CD4-positive, alpha-beta T cell treated with Interleukin-4 for 4 hours (primary cell): Measurements from ENCODE around the gene SMIM13.

ENCODE experiments used
- DNase-seq: peaks from one replicate; pipeline ENCODE4 v3.0.0-alpha.2; 2020

Gene SMIM13

DNA sequence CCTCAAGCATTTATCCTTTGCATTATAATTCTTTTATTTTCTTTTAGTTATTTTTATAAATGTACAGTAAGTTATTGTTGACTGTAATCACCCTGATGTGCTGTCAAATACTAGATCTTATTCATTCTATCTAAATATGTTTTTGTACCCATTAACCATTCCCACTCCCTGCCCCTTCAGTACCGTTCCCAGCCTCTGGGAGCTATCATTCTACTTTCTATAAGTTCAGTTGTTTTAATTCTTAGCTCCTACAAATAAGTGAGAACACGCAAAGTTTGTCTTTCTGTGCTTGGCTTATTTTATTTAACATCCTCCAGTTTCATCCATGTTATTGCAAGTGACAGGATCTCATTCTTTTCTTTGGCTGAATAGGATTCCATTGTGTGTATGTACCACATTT, 30.3 kb downstream of the SMIM13 start:
- no peak for DNase-seq

DNA sequence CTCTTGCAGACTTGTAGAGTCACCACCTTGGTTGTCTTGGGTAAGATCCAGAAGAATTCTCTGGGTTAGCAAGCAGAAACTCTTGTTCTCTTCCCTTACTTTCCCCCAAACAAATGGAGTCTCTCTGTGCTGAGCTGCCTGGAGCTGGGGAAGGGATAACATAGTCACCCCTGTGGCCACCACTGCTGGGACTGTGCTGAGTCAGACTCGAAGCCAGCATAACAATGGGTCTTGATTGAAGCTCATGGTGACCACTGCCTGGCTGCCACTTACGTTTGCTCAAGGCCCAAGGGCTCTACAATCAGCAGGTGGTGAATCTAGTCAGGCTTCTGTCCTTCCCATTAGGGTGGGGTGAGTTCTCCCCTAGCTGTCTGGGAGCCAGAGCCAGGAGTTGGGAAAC, 33.2 kb downstream of the SMIM13 start:
- DNase-seq = no peak

DNA sequence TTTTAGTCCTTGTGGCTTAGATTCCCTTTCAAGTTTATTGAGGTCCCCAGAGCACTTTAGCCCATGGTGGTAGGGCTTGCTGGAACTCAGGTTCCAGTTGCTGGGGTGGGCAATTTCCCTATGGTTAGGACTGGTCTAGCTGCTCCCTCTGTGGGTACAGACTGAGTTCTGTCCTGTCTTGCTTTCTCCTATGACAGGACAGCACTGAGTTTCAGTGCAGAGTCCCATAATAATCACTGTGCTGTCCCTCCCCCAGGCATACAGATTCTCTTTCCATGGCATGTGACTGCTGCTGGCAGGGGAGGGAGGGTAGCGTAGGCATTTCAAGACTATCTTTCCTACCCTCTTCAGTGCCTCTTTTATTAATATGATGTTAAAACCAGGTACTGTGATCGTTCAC, 35.0 kb downstream of the SMIM13 start:
- no peak for DNase-seq

DNA sequence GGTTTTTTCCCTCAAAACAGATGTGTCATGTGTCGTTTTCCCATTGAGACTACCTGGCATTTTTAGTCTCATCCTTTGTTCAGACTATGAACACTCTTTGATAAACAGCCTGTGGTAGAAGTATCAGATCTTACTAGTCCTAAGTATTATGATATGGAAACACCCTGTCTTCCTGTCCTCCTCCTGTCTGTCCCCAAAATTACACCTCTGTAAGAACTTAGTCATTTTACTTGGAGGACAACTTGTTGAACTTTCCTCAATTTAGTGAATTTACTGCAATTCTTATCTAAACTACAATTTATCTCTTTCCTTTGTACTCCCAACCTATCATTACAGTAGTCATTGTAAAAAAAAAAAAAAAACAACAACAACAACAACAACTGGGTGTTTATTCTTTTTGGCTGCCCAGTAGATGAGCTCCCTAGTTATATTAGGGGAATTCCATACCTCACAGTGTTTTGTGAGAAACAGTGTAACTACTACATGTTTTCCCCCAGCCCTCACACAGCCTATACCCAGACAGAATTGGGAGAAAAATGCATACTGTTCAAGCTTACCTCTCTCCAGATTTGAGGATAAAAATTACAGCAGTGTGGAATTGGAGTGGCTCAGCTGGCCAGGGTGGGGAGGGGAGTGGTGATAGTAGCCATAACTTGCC, 36.4 kb downstream of the SMIM13 start:
- DNase-seq = no peak

DNA sequence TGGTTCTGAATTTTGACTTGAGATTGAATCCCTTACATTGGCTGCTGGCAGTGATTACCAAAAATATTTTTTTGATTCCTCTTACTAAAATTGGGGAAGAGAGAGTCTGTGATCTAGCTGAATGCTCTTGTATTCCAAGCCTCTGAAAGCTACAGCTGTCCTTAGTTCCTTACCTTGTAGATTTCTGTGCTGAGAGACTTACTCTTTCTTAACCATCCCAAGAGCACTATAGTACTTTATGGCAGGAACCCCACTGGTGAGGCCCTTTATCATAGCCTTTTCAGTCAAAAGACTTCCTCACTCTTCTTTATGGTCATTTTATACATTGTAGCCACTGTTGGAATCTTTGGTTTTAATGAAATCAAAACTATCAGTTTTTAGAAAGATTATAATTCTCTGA, 37.0 kb downstream of the SMIM13 start:
- DNase-seq = no peak

DNA sequence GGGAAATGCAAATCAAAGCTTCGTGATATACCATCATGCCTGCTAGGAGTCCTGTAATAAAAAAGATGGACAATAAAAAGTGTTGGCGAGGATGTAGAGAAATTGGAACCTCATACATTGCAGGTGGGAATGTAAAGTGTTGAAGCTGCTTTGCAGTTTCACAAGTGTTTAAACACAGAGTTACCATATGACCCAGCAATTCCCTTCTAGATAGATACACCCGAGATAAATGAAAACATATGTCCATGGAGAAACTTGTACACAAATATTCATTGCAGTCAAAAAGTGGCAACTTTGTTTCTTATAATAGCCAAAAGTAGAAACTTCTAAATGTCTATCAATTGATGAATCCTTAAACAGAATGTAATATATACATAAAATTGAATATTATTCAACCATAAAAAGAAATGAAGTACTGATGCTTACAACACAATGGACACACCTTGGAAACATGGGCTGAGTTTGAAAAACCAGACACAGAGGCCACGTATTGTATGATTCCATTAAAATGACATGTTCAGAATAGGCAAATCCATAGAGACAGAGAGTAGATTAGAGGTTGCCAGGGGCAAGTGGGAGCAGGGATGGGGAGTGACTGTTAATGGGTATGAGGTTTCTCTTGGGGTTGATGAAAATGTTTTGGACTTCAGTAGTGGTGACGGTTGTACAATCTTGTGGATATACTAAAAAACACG, 38.7 kb downstream of the SMIM13 start:
- DNase-seq = no peak

DNA sequence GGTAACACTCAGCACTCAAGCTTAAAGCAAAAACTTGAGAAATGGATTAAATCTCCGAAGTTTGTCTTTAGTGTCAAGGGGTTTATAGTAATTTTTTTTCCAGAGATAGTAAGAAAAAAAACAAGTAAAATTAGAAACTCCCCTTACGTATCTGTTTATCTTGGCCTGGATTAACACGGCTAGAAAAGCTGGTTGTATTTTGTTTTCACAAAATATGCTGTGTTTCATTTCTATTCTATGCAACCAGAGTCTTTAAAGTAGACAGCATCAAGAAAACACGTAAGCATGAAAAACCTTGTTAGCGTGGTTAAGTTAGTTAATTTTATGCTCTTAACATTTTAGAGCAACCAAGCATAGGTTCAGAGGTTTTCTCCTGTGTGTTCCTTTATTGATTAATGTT, 39.6 kb downstream of the SMIM13 start:
- DNase-seq = no peak

DNA sequence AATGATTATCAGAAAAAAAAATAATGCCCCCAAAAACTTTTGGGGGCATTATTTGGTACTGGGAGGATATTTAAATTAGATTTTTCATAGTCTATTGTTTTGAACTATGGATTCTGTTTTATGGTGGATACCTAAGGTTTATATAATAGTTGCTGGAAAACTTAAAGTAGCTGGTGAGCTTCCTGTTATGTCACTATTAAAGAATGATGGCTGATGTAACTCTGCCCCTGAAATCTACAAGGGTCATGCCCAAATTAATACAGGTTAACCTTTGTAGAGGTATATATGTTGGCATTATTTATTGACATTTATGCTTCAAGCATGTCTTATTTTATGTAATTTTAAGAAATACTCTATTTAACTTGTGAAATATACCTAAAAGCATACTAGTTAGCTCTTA, 43.2 kb downstream of the SMIM13 start:
- DNase-seq = no peak

DNA sequence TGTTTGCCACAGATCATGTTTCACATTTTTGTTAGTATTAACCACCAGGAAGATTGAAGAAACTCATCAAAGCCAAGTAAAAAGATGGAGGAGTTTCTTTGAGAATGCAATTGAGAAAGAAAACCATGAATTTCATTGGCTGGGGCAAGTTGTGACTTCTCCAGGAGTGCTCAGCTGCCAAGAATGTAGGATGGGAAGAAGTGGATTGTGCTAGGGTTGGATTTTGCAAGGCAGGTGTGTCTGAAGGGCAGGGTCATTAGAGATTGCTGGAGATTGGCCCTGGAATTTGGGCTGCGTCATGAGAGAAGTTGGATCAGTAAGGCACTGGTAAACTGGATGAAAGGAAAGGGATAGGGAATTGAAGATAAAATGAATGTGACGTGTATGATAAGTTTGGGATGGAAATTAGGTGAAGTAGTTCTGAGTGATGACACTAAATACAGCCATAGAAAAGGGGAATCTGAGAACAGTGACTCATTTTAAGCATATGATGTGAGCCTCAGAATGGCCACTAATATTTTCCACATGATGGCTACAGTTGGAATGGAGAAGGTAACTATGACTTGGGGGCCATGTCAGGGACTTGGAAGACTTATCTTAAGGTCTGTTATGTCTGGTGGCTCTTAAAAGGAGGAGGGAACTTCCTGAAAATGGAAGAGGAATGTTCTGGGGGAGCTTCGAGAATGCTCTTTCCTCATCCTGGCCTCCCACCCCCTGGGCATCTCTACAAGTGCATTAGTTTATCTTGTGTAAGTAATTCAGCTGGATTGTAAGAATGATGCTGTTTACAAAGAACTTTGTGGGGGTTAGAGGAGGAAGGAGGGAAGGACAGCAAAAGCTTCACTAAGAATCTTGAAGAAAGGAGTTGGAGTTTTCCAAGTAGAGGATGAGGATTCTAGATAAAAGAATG, 45.7 kb downstream of the SMIM13 start:
- no peak for DNase-seq

DNA sequence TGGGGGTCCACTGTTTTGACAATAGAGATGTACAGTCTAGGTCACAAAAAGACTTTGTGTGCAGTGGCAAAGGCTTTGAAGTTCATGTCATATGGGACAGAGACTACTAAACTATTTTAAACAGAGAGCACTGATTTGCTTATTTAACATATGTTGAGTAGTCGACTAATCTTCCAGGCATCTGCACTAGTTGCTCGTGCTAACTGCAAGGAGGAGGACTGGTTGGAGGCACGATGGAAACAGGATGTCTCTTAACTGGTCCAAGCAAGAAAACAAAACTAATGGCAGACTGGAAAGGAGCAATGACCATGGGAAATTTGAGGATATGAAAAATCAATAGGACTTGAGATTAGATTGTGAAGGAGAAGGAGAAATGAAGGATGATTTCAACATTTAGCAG, 46.4 kb downstream of the SMIM13 start:
- no peak for DNase-seq

DNA sequence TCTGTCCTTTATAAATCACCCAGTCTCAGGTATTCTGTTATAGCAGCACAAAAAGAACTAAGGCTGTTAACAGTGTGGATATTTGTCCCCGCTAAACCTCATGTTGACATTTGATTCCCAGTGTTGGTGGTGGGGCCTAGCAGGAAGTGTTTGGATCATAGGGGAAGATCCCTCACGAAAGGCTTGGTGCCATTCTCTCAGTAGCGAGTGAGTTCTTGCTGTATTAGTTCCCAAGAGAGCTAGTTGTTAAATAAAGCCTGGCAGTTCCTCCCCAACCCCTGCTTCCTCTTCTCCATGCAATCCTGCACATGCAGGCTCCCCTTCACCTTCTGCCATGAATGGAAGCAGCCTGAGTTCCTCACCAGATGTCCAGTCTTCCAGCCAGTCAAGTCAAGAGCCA, 47.7 kb downstream of the SMIM13 start:
- no peak for DNase-seq

DNA sequence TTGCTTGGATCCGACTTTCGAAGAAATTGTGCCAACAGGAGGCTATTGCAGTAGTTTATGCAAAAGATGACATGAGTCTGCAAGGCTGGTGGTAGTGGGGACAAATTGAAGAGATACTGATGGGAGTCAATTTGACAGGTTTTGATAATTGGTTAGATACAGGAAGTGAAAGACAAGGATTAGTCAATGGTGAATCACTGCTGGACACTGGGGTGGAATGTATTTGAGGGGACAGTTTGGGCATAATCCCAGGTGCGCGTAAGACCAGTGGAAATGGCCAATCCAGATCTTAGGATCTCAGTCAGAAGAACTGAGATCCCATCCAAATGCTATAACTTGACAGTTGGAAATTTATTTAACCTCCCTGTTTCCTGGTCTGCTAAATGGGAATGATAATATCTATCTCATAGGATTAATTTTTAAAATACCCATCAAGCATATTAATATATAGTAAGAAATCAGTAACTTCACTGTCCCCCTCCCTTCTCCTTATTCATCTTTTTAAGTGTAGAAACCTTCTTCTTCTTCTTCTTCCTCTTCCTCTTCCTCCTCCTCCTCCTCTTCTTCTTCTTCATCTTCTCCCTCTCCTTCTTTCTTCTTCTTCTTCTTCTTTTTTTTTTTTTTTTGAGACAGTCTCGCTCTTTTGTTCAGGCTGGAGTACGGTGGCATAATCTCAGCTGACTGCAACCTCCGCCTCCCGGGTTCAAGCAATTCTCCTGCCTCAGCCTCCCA, 48.8 kb downstream of the SMIM13 start:
- DNase-seq = no peak

DNA sequence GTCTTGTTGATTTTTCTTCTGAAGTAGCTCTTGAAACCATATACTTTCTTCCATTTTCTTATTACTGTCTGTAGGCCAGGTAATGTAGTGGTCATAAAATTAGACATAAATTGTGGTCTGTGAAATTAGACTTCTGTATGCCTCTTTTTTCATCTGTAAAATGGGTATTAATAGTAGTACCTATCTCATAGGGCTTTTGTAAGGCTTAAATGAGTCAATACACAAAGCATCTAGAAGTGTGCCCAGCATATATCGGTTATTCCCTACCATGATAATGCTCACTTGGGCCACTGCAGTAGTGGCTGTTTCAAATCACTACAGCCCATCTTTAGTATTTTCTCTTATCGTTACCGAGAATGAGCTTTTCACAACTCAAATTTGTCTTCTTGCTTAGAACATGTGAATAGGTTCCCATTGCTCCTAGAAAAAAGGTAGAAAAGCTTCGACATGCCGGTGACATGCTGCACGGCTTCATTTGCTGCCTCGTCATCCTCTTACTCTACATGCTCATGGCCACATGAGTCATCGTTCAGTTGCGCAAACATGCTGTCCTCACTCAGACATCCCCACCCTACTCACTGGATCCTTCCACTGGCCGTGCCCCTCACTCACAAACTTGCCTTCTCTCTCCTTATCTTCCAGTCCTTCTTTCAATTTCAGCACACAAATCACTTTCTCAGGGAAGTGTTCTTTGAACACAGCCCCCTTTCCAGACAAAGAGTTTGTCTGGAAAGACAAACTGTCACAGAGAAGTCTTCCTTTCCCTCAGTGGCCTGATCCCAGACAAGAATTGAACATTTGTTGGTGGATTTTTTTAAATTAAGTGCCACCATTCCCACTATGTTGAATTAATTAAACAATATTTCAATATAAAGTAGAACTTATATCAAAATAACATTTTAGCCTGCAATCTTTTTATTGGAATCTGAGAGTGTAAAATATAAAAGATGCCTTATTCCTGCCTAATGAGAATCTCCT, 50.0 kb downstream of the SMIM13 start:
- DNase-seq = no peak

DNA sequence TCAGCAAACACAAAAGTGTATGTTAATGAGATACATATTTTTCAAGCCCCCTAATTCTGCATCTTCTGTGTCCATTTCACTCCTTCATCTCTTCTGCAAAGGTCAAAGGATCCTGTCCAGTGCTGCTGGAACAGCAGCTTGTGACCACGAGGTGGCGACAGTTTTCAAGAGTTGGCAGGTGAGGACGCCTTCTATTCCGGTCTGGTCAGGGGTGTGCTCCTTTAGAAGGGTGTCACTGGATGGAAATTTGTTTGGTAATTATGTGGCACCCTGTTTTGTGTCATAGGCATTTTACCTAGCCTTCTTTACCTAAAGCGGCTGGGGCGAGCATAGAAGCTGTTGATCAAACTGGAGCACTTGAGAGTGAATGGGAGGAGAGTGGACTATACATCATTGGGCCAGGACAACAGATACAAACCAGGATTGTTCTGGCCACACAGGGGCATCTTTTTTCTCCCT, 50.8 kb downstream of the SMIM13 start:
- peak; percentile 78 for DNase-seq

DNA sequence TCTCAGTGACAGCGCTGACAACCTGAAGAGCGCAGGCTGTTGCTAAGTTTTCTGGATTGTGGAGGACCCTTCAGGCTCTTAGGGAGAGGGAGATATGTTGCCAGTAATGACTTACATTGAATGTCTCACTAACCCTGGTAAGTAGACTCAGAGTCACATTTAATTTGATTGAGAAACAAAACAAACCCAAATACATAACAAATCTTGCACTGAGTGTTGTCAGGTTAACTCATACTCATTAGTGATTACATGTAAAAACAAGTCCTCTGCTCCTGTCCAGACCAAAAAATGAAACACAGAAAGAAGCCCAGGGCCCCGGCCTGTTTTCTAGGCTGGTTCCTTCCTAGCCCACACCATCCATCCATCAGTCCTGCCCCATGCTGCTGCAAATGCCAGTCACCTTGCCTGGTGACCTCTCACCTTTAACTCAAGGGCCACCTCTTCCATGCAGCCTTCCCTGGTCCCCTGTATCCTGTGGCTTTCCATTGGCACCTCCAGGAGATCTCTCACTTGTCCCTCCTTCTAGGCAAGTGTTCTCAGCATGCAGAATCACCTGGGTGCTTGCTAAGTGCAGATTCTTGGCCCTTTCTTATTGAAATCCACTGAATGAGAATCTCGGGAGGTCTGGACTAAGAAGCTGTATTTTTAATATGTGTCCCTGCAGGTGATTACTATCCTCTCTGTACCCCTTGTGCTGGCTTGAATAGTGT, 52.6 kb downstream of the SMIM13 start:
- DNase-seq = no peak

DNA sequence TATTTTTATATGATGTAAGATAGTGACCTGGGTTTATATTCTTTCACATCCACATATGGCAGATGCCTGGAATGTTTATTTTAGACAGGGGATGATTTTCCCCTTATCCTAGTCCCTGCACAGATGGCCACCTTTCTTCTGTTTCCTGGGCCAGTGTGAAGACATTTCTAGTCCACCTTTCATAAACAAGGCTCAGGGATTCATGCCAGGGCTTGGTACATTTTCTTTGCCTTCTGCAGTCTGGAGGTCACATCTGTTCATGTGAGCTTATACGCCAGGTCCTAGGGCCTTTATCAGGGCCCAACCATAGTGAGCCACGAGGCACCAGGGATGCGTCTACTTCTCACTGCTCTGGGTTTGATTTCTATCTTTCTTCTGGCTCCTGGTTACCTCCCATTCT, 55.9 kb downstream of the SMIM13 start:
- DNase-seq = no peak

DNA sequence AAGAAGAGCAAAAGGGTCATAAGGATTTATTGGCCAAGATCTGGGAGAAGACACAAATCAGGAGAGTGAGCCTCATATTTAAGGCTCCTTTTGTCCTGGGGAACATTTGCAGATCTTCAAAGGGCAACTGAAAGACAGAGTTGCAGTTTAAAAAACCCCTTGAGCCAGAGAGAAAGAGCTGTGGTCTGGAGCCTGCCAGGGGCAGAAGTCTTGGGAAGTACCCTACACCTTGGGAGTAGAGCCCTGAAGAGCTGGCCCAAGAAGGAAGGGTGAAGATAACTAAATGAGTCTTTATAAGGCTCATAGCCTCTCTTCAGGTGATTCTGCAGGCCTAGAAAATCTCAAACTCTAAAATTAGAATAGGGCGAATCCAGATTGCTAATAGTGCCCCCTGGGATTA, 57.9 kb downstream of the SMIM13 start:
- no peak for DNase-seq

DNA sequence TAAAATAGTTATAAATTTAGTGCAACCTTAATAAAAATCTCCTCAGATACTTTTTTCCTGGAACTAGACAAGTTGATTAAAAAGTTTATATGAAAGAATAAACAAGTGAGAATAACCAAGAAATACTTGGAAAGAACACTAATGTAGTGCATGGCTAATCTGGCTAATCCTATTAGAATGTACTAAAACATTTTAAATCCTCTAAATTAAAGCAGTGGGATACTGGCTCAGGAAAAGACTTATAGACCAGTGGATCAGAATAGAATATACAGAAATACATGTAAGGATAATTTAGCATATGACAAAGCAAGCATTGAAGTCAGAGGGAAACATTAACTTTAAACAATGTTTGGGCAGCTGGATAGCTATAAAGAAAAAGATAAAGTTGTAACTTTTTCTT, 58.9 kb downstream of the SMIM13 start:
- no peak for DNase-seq

DNA sequence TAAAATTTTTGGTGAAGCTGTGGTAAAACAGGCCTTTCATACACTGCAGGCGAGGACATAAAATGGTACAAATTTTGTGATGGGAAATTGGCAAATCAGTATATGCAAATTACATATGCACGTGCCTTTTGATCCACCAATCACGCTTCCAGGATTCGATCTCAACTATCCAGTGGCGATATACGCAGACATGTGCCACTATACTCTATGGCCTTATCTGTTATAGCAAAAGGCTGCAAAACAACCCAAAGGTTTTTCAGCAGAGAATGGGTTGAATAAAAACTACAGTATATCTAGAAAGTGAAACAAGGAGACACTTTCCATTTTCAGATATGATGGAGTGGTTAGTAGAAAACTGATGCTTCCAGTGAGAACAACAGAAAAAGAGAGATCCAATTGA, 59.8 kb downstream of the SMIM13 start:
- no peak for DNase-seq

DNA sequence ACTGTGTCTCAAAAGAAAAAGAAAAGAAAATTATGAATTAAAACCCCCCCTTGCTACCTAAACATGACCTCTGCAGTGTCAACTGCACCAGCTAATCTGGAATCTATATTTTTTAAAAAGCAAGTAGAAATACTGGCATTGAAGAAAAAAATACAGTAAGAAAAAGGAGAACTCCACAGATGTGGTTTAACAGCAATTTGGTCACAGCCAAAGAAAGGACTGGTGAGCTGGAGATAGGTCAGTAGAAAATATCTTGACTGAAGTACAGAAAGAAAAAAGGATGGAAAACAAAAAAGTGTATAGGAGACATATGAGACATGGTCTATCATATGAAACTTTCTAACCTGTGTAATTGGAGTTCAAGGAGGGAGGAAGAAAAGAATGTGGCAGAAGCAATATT, 62.0 kb downstream of the SMIM13 start:
- no peak for DNase-seq

DNA sequence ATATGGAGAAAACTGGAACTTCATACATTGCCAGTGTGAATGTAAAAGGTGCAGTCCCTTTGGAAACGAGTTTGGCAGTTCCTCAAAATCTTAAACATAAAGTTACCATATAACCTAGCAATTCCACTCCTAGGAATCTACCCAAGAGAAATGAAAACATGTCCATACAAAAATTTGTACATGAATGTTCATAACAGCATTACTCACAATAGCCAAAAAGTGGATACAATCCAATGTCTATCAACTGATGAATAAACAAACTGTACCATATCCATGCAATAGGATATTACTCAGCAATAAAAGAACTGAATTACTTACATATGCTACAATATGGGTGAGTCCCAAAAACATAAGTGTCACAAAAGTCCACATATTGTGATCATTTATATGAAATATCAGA, 66.6 kb downstream of the SMIM13 start:
- no peak for DNase-seq
